Thyroid gland (tissue), 4 donors: ENCODE data around the gene ZNF678. TPM values are rescaled to one million over a fixed set of nuclear protein-coding genes. Genes with fewer than 3 reads are reported as not detected.

Experiments
- DNase-seq, 2 donors: peaks; one replicate each; pipeline ENCODE4 v3.0.0-alpha.2; 2019
- H3K27ac ChIP-seq, 3 donors: fragments of 200-600 bp; sonication (generic); 1 replicate in 2 of 3; 2 replicates in 1 of 3; pipeline ENCODE4 v1.5.1; 2016 to 2019; ENCODE audit warnings: mild to moderate bottlenecking in 1 of 3, moderate library complexity in 1 of 3
- H3K27me3 ChIP-seq: fragments of 200-600 bp; sonication (generic); one replicate; pipeline ENCODE4 v1.5.1; 2019
- H3K36me3 ChIP-seq, 2 donors: fragments of 200-600 bp; sonication (generic); one replicate each; pipeline ENCODE4 v1.5.1; 2016 to 2019
- H3K4me1 ChIP-seq, 2 donors: fragments of 200-600 bp; sonication (generic); one replicate each; pipeline ENCODE4 v1.5.1; 2017 to 2019
- H3K4me3 ChIP-seq, 3 donors: fragments of 200-600 bp; sonication (generic); replicated peaks in 1 of 3; 1 replicate in 2 of 3; 2 replicates in 1 of 3; pipeline ENCODE4 v1.5.1; 2016; ENCODE audit warnings: mild to moderate bottlenecking in 1 of 3
- H3K9me3 ChIP-seq: fragments of 200-600 bp; sonication (generic); one replicate; pipeline ENCODE4 v1.5.1; 2017
- POLR2A ChIP-seq, 2 donors: fragments of 450-650 bp; IDR thresholded peaks; one replicate each; pipeline ENCODE4 v1.6.1; 2017; ENCODE audit warnings: antibody characterized with exemption in 2 of 2, mild to moderate bottlenecking in 2 of 2, moderate library complexity in 1 of 2
- WGBS, 2 donors: methylation state at CpG; one replicate each; pipeline ENCODE4 v1.1.5; 2017; 5-methylcytosine and 5-hydroxymethylcytosine counted together
- intact Hi-C: fragments of 100-400 bp; cut with DNase I; formaldehyde crosslinking; loops from one replicate; pipeline ENCODE4 v1.15.1; 2023
- total RNA-seq, 4 donors: library from RNA; depleted of rRNA; stranded (reverse); fragments of >200 nt; gene quantifications; one replicate each; pipeline ENCODE4 v1.2.3, GENCODE V29; 2016
- TF ChIP-seq, protein P1 (sequence below), 6 experiments: fragments of 200-600 bp in 3 of 6; fragments of 450-650 bp in 3 of 6; sonication (generic) in 3 of 6; IDR thresholded peaks; one replicate each; pipeline ENCODE4 v1.5.1; 2016 to 2019; ENCODE audit warnings: antibody characterized with exemption in 6 of 6, mild to moderate bottlenecking in 2 of 6, inconsistent platforms in 1 of 6, moderate library complexity in 1 of 6

Gene ZNF678
- total RNA-seq, 4 donors from 2014 or later: 15.9 to 35.4 (median 23.9) TPM

DNA sequence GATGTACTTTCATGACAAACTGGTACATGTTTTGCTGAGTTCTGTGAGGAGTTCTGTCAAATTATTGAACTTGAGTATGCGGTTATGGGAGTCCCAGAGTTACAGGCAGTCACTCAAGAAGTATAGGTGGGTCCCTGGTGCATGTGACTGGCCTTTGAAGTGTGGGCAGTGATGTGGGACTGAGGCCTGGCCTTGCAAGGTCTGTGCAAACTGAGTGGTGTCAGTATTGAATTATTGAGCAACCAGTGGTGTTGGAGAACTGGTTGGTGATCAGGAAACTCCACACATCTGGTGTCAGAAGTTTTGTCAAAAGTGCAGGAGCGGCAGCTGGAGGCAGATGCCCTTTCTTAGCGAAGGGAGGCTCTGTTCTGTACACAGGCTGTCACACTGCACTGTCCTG lies 5.2 kb downstream of the ZNF678 start:
- DNase-seq: peak; percentile 46 to 52
- intact Hi-C loops: no loop called here
- TF ChIP-seq, protein P1, sequence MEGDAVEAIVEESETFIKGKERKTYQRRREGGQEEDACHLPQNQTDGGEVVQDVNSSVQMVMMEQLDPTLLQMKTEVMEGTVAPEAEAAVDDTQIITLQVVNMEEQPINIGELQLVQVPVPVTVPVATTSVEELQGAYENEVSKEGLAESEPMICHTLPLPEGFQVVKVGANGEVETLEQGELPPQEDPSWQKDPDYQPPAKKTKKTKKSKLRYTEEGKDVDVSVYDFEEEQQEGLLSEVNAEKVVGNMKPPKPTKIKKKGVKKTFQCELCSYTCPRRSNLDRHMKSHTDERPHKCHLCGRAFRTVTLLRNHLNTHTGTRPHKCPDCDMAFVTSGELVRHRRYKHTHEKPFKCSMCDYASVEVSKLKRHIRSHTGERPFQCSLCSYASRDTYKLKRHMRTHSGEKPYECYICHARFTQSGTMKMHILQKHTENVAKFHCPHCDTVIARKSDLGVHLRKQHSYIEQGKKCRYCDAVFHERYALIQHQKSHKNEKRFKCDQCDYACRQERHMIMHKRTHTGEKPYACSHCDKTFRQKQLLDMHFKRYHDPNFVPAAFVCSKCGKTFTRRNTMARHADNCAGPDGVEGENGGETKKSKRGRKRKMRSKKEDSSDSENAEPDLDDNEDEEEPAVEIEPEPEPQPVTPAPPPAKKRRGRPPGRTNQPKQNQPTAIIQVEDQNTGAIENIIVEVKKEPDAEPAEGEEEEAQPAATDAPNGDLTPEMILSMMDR (IDR thresholded peaks at IDR 0.05): no peak
- no peak for TF ChIP-seq POLR2A (IDR thresholded peaks at IDR 0.05)
- no peak overlapping the region for H3K27ac ChIP-seq
- 80 to 87% methylated on average over 3 of the region's 3 CpGs for WGBS, 2 donors
- H3K9me3 ChIP-seq: no peaks in the 10 kb centered on the region
- H3K4me1 ChIP-seq: peaks cover 15 to 17% of the 10 kb centered on the region in 2 donors
- H3K27me3 ChIP-seq: no peaks in the 10 kb centered on the region
- H3K36me3 ChIP-seq: no peaks in the 10 kb centered on the region
- H3K4me3 ChIP-seq: no peak overlapping the region

DNA sequence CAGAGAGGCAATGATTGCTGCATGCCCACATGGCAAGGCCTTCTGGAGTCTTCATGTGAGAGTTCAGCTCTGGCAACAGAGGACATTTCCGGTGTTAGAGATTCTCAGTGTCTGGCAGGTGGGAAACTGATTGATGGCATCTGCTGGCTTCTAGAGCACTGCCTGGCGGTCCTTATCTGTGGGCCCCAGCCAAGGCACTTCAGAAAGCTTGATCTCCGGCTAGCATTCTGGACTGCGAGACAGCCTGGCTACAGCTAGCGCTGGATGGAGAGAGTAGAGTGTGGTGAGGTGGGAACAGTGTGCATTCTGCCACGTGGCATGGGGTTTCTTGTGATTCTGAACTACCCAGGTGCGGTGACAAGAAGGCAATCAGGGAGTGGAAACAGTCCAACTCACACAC lies 9.4 kb downstream of the ZNF678 start:
- no peak overlapping the region for H3K27ac ChIP-seq
- H3K27me3 ChIP-seq: no peaks in the 10 kb centered on the region
- peaks cover 11 to 15% of the 10 kb centered on the region in 2 donors for H3K4me1 ChIP-seq
- intact Hi-C loops: no loop called here
- TF ChIP-seq POLR2A (IDR thresholded peaks at IDR 0.05): no peak
- WGBS, 2 donors: 87 to 98% methylated on average over 7 of the region's 7 CpGs
- H3K4me3 ChIP-seq: no peak overlapping the region
- no peak for DNase-seq
- H3K36me3 ChIP-seq: no peaks in the 10 kb centered on the region
- no peaks in the 10 kb centered on the region for H3K9me3 ChIP-seq

DNA sequence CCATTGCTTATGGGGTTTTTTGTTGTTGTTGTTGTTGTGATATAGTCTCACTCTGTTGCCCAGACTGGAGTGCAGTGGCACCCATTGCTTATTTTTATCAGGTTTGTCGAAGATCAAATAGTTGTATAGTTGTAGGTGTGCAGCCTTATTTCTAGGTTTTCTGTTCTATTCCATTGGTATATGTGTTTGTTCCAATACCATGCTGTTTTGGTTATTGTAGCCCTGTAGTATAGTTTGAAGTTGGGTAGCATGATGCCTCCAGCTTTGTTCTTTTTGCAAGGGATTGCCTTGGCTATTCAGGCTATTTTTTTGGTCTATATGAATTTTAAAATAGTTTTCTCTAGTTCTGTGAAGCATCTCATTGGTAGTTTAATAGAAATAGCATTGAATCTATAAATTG lies 11.6 kb downstream of the ZNF678 start:
- DNase-seq: no peak

DNA sequence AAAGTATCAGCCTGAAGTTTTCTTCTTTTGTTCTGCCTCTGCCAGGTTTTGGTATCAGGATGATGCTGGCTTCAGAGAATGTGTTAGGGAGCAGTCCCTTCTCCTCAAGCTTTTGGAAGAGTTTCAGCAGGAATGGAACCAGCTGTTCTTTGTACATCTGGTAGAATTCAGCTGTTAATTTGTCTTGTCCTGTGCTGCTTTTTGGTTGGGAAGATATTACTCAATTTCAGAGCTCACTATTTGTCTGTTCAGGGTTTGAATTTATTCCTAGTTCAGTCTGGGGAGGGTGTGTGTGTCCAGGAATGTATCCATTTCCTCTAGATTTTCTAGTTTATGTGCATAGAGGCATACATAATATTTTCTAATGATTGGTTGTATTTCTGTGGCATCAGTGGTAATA lies 12.8 kb downstream of the ZNF678 start:
- Histone ChIP-seq H3K4me1 (peaks cover 0 to 15% of the 10 kb centered on the region in 2 donors), H3K27me3 (no peaks in the 10 kb centered on the region), H3K9me3 (no peaks in the 10 kb centered on the region), H3K27ac (no peak overlapping the region), H3K36me3 (no peaks in the 10 kb centered on the region), H3K4me3 (no peak overlapping the region)
- intact Hi-C loops: no loop called here
- no peak for DNase-seq
- no peak for TF ChIP-seq POLR2A (IDR thresholded peaks at IDR 0.05)
- TF ChIP-seq, protein P1 (IDR thresholded peaks at IDR 0.05): no peak

More for the DNA sequence above, 11.6 kb downstream of the ZNF678 start:
- intact Hi-C loops: no loop called here
- Histone ChIP-seq H3K27ac (no peak overlapping the region), H3K4me3 (no peak overlapping the region), H3K9me3 (no peaks in the 10 kb centered on the region), H3K27me3 (no peaks in the 10 kb centered on the region), H3K4me1 (peaks cover 0 to 12% of the 10 kb centered on the region in 2 donors), H3K36me3 (no peaks in the 10 kb centered on the region)
- WGBS, 2 donors: 97 to 100% methylated on average over 1 of the region's 1 CpG
- TF ChIP-seq POLR2A (IDR thresholded peaks at IDR 0.05): no peak
- TF ChIP-seq, protein P1 (IDR thresholded peaks at IDR 0.05): no peak

DNA sequence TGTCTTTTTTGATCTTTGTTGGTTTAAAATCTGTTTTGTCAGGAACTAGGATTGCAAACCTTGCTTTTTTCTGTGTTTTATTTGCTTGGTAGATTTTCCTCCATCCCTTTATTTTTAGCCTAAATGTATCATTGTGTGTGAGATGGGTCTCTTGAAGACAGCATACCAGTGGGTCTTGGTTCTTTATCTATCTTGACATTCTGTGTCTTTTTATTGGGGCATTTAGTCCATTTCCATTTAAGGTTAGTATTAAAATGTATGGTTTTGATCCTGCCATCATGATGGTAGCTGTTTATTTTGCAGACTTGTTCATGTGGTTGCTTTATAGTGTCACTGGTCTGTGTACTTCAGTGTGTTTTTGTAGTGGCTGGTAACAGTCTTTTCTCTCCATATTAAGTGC lies 14.1 kb downstream of the ZNF678 start:
- Histone ChIP-seq H3K4me1 (peaks cover 0 to 15% of the 10 kb centered on the region in 2 donors), H3K36me3 (no peaks in the 10 kb centered on the region), H3K27ac (no peak overlapping the region), H3K4me3 (no peak overlapping the region), H3K9me3 (no peaks in the 10 kb centered on the region), H3K27me3 (no peaks in the 10 kb centered on the region)
- intact Hi-C loops: no loop called here
- TF ChIP-seq, protein P1 (IDR thresholded peaks at IDR 0.05): no peak
- no peak for TF ChIP-seq POLR2A (IDR thresholded peaks at IDR 0.05)
- DNase-seq: no peak

DNA sequence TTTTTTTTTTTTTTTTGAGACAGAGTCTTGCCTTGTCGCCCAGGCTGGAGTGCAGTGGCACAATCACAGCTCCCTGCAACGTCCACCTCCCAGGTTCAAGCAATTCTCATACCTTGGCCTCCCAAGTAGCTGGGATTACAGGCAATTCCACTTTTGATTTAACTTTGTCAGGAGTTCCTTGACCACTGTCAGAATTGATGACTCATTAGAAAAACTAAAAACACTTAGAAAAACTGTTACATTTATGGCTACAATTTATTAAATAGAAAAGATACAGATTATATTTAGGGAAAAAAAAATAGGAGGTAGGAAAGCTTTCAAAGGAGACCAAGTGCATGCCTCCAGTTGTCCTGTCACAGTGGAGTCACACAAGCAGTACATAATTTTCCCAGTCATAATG lies 20.0 kb downstream of the ZNF678 start:
- 86 to 91% methylated on average over 2 of the region's 2 CpGs for WGBS, 2 donors

More for the DNA sequence above, 20.0 kb downstream of the ZNF678 start:
- Histone ChIP-seq H3K27ac (no peak overlapping the region), H3K4me1 (peaks cover 0 to 15% of the 10 kb centered on the region in 2 donors), H3K4me3 (no peak overlapping the region), H3K27me3 (no peaks in the 10 kb centered on the region), H3K36me3 (no peaks in the 10 kb centered on the region), H3K9me3 (no peaks in the 10 kb centered on the region)
- no peak for DNase-seq
- intact Hi-C loops: no loop called here
- TF ChIP-seq, protein P1 (IDR thresholded peaks at IDR 0.05): no peak
- no peak for TF ChIP-seq POLR2A (IDR thresholded peaks at IDR 0.05)
